HFF-Myc (cell line): ENCODE measurements around the gene PPARD.
"Not testable (repeated sequence)": the region's sequence is repeated elsewhere in the genome, so short reads cannot be mapped to it uniquely, and the experiment has no call there.

Experiments
- DNase-seq: peaks from one replicate; pipeline ENCODE4 v3.0.0-alpha.2; 2011; ENCODE audit warnings: low read depth; ENCODE audit errors: extremely low read depth
- H3K4me3 ChIP-seq: replicated peaks from 2 replicates; pipeline ENCODE4 v1.5.1; 2011; ENCODE audit warnings: low read depth, mild to moderate bottlenecking, control low read depth, low read length
- CTCF ChIP-seq: IDR thresholded peaks from 2 replicates; pipeline ENCODE4 v1.5.1; 2012; ENCODE audit warnings: mild to moderate bottlenecking, low read depth, low read length, control low read depth; ENCODE audit errors: missing control alignments

PPARD gene

GRCh38 chr6:35385457-35386202 is 43.3 kb downstream of the PPARD start:
- no peak overlapping the region for H3K4me3 ChIP-seq
- no peak for TF ChIP-seq CTCF
- no peak for DNase-seq

GRCh38 chr6:35386989-35387388 is 44.6 kb downstream of the PPARD start:
- no peak for TF ChIP-seq CTCF

GRCh38 chr6:35388030-35388429 is 45.7 kb downstream of the PPARD start:
- no peak for DNase-seq

More at GRCh38 chr6:35386989-35387388, 44.6 kb downstream of the PPARD start:
- no peak overlapping the region for H3K4me3 ChIP-seq
- no peak for DNase-seq

GRCh38 chr6:35388772-35389352 is 46.5 kb downstream of the PPARD start:
- TF ChIP-seq CTCF, result no peak
- no peak for DNase-seq
- no peak overlapping the region for H3K4me3 ChIP-seq

More at GRCh38 chr6:35388030-35388429, 45.7 kb downstream of the PPARD start:
- TF ChIP-seq CTCF, result no peak
- H3K4me3 ChIP-seq, result no peak overlapping the region

GRCh38 chr6:35389386-35389785 is 47.0 kb downstream of the PPARD start:
- not testable (repeated sequence) for DNase-seq, H3K4me3 ChIP-seq

GRCh38 chr6:35391240-35391968 is 49.0 kb downstream of the PPARD start:
- H3K4me3 ChIP-seq, result no peak overlapping the region
- no peak for TF ChIP-seq CTCF
- DNase-seq, result no peak

GRCh38 chr6:35392111-35392702 is 49.8 kb downstream of the PPARD start:
- TF ChIP-seq CTCF, result no peak
- DNase-seq, result no peak
- H3K4me3 ChIP-seq, result no peak overlapping the region
